Erythroblast (primary cell): ENCODE data around the gene SLC39A9.

Source experiments
- GATA1 ChIP-seq: IDR thresholded peaks from 2 replicates; pipeline ENCODE4 v1.6.1; 2011; ENCODE audit warnings: low read depth, mild to moderate bottlenecking, control low read depth, low read length, moderate library complexity
- POLR2A ChIP-seq: IDR thresholded peaks from 2 replicates; pipeline ENCODE4 v1.6.1; 2011; ENCODE audit warnings: mild to moderate bottlenecking, low read length

- TF ChIP-seq POLR2A (no peak), GATA1 (no peak)
Observed at GRCh38 chr14:69429643-69430042, 31.2 kb downstream of the SLC39A9 start.
